Measurements from ENCODE around the gene MGAT5.

The MGAT5 gene

DNA sequence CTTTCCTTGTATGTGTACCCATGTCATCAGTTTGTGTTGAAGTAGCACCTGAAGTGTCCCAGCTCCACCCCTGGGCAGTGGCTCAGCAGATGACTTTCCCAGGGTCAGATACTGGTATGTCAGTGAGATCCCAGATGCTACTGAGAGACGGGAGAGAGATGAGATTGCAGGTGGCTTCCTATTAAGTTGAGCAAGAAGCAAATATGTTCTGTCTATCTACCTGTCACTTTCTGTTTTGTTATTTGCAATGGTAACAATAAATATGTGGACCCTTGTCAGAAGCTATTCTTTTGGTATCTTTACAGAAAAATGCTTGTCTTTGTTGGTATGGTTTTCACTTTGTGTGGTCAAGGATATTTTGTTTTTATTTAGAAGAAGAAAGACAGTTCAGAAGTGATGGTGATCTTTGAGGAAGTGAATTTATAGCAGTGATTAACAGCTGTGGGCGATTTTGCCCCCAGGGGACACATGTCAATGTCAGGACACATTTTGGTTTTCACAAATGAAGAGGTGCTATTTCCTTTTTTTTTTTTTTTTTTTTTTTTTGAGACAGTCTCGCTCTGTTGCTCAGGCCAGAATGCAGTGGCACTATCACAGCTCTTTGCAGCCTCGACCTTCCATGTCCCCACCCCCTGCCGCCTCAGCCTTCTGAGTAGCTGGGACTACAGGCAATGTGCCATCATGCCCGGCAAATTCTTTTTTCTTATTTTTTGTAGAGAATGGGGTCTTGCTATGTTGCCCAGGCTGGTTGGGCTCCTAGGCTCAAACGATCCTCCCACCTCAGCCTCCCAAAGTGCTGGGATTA, 21.4 kb downstream of the MGAT5 start:
- H3K4me1 Mint-ChIP-seq: peaks cover 92% of the 10 kb centered on the region
- peak; percentile 96 for ATAC-seq
- peaks cover 5% of the 10 kb centered on the region for H3K9me3 Mint-ChIP-seq
- peak overlapping the region; percentile 94 for H3K27ac Mint-ChIP-seq
- no peaks in the 10 kb centered on the region for H3K27me3 Mint-ChIP-seq
- peaks cover 41% of the 10 kb centered on the region for H3K36me3 Mint-ChIP-seq
- H3K4me3 Mint-ChIP-seq: peak overlapping the region; percentile 70

GRCh38 chr2:134276381-134277172, 22.7 kb downstream of the MGAT5 start:
- peak overlapping the region; percentile 94 for H3K27ac Mint-ChIP-seq
- H3K4me1 Mint-ChIP-seq: peaks cover 99% of the 10 kb centered on the region
- no peaks in the 10 kb centered on the region for H3K27me3 Mint-ChIP-seq
- H3K4me3 Mint-ChIP-seq: no peak overlapping the region
- H3K9me3 Mint-ChIP-seq: peaks cover 5% of the 10 kb centered on the region
- no peak for ATAC-seq
- H3K36me3 Mint-ChIP-seq: peaks cover 37% of the 10 kb centered on the region

GRCh38 chr2:134277223-134277622, 23.4 kb downstream of the MGAT5 start:
- H3K4me3 Mint-ChIP-seq: no peak overlapping the region
- H3K27ac Mint-ChIP-seq: peak overlapping the region; percentile 94
- peaks cover 37% of the 10 kb centered on the region for H3K36me3 Mint-ChIP-seq
- peaks cover 5% of the 10 kb centered on the region for H3K9me3 Mint-ChIP-seq
- peaks cover 99% of the 10 kb centered on the region for H3K4me1 Mint-ChIP-seq
- no peaks in the 10 kb centered on the region for H3K27me3 Mint-ChIP-seq
- no peak for ATAC-seq

DNA sequence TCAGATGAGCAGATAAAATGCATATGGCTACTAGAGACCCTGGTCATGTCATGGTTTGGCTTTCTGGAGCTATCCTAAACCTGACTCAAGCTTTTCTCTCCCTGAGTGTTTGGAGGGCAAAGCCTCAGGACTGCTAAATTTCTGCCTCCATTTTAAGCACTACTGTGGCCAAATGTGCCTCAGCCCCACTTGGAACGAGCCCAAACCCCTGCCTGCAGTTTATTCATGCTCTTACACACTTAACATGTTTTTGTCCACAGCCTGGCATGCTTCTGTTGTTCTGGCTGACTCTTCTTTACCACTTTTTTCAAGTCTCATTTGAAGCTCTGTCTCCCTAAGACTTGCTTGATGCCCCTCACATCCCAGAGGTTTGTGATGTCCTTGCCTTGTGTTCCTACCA, 24.7 kb downstream of the MGAT5 start:
- Mint-ChIP-seq H3K27me3 (no peaks in the 10 kb centered on the region), H3K27ac (peak overlapping the region; percentile 94)

DNA sequence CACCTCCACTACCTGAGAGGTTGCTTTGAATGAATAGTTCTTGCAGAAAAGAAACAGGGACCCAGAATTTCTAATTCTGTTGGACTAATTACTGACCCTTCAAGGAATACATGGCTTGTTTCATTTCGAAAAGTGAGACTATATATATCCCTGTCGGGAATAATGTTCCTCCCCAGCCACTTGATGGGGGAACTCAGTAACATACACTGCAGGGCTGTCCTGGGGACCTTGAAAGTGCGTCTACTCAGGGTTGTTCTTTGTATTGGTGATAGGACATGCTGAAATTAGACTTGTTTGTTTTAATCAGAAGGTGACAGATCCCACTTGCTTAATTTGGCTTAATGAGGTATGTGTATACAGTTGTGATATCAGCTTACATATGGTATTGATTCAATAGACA, 25.5 kb downstream of the MGAT5 start:
- H3K9me3 Mint-ChIP-seq: peaks cover 5% of the 10 kb centered on the region
- H3K27ac Mint-ChIP-seq: peak overlapping the region; percentile 94
- no peak overlapping the region for H3K4me3 Mint-ChIP-seq
- peaks cover 97% of the 10 kb centered on the region for H3K4me1 Mint-ChIP-seq
- ATAC-seq: no peak
- no peaks in the 10 kb centered on the region for H3K27me3 Mint-ChIP-seq
- peaks cover 30% of the 10 kb centered on the region for H3K36me3 Mint-ChIP-seq

More for the DNA sequence above, 24.7 kb downstream of the MGAT5 start:
- Mint-ChIP-seq H3K4me3 (no peak overlapping the region), H3K4me1 (peaks cover 99% of the 10 kb centered on the region), H3K36me3 (peaks cover 31% of the 10 kb centered on the region), H3K9me3 (peaks cover 5% of the 10 kb centered on the region)
- no peak for ATAC-seq

- Mint-ChIP-seq H3K4me3 (no peak overlapping the region), H3K36me3 (peaks cover 30% of the 10 kb centered on the region), H3K27me3 (no peaks in the 10 kb centered on the region), H3K9me3 (peaks cover 5% of the 10 kb centered on the region), H3K27ac (peak overlapping the region; percentile 94), H3K4me1 (peaks cover 88% of the 10 kb centered on the region)
- no peak for ATAC-seq
Measured at GRCh38 chr2:134280231-134280630, 26.4 kb downstream of the MGAT5 start.

DNA sequence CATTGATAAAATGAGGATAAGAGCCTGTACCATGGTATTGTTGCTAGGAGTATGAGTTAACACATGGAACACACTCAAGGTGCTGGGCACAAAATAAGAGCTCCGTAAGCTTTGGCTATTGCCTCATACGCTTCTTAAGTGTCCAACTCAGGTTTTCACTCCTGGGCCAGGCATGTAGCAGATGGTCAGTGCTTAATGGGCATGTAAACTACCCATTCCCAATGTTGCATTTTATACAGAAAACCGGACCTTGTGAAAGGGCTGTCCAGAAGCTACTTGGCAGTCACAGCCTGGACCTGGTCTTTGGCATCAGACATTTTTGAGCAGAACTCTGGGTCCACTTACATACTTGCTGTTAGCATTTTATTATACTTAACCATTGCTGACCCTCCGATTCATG, 26.9 kb downstream of the MGAT5 start:
- Mint-ChIP-seq H3K27me3 (no peaks in the 10 kb centered on the region), H3K4me1 (peaks cover 84% of the 10 kb centered on the region), H3K27ac (peak overlapping the region; percentile 94), H3K4me3 (no peak overlapping the region), H3K36me3 (peaks cover 30% of the 10 kb centered on the region), H3K9me3 (peaks cover 5% of the 10 kb centered on the region)
- no peak for ATAC-seq

- peak overlapping the region; percentile 94 for H3K27ac Mint-ChIP-seq
- no peak for ATAC-seq
- H3K9me3 Mint-ChIP-seq: peaks cover 5% of the 10 kb centered on the region
- H3K36me3 Mint-ChIP-seq: peaks cover 26% of the 10 kb centered on the region
- peaks cover 72% of the 10 kb centered on the region for H3K4me1 Mint-ChIP-seq
- no peaks in the 10 kb centered on the region for H3K27me3 Mint-ChIP-seq
- peak overlapping the region; percentile 4 for H3K4me3 Mint-ChIP-seq
Measured at GRCh38 chr2:134281815-134282419, 28.0 kb downstream of the MGAT5 start.

- H3K36me3 Mint-ChIP-seq: peaks cover 19% of the 10 kb centered on the region
- no peaks in the 10 kb centered on the region for H3K27me3 Mint-ChIP-seq
- peak overlapping the region; percentile 62 for H3K4me3 Mint-ChIP-seq
- no peaks in the 10 kb centered on the region for H3K9me3 Mint-ChIP-seq
- peak overlapping the region; percentile 94 for H3K27ac Mint-ChIP-seq
- ATAC-seq: peak; percentile 94
- peaks cover 63% of the 10 kb centered on the region for H3K4me1 Mint-ChIP-seq
Measured at GRCh38 chr2:134282629-134283400, 28.9 kb downstream of the MGAT5 start.

DNA sequence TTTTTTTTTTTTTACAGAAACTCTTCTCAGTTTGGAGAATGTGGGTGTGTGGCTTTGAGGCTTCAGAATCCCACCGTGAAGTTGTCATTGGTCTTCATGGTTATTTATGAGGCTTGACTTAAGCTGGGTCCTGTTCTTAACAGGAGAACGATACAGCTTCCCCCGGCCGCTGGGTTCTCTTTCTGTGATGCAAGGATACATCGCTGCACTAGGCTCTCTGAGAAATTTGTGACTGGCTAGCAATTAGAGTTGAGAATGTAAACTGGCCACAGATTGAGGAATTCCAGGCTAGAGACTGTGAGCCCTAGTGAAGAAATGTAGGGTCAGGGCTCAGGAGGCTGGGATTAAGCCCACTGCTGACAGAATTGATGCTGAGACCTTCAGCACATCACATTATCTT, 29.8 kb downstream of the MGAT5 start:
- Mint-ChIP-seq H3K36me3 (peaks cover 11% of the 10 kb centered on the region), H3K27ac (peak overlapping the region; percentile 94), H3K4me3 (no peak overlapping the region), H3K27me3 (no peaks in the 10 kb centered on the region), H3K9me3 (no peaks in the 10 kb centered on the region), H3K4me1 (peaks cover 55% of the 10 kb centered on the region)
- no peak for ATAC-seq

DNA sequence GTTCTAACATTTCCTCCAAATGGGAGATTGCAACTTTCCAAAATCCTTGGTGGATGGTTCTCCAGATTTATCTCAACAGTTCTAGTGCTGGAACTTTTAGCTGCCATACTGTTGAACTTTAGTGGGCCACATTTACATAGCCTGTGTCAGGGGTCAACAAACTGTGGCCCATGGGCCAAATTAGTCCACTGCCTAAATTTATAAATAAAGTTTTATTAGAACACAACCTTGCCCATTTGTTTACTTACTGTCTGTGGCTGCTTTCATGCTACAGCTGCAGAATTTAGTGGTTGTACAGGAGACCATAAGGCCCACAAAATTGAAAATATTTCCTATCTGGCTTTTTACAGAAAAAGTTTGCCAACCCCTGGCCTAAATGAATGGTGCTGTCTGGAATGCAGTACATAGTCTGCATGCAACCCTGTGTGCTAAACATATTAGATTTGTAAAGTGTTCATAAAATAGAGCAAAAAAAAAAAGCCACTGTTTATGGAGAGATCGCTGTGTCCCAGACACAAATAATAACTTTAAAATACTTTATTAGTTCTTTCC, 30.3 kb downstream of the MGAT5 start:
- Mint-ChIP-seq H3K27me3 (no peaks in the 10 kb centered on the region), H3K36me3 (peaks cover 6% of the 10 kb centered on the region), H3K9me3 (no peaks in the 10 kb centered on the region), H3K4me3 (no peak overlapping the region), H3K4me1 (peaks cover 50% of the 10 kb centered on the region), H3K27ac (peak overlapping the region; percentile 94)
- ATAC-seq: no peak

DNA sequence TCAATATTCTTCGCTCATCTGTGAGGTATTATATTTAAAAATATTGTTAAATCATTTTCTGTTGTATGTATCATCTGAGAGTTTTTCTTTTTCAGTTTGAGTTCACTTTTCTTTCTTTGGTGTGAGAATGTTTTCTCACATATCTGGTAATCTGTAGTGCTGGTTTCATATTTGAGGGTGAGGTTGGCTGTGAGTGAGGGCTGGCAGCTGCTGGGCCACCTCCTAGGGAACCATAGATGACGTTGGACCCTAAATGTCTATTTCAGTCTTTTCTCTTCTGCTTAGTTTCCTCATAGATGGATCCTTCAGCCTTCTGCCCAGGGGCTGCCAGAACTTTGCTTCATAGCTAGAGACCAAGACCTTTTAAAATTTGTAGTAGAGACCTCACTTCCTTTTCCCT, 33.5 kb downstream of the MGAT5 start:
- Mint-ChIP-seq H3K4me3 (peak overlapping the region; percentile 10), H3K9me3 (no peaks in the 10 kb centered on the region), H3K4me1 (peaks cover 18% of the 10 kb centered on the region), H3K36me3 (peaks cover 14% of the 10 kb centered on the region), H3K27ac (no peak overlapping the region), H3K27me3 (no peaks in the 10 kb centered on the region)
- peak; percentile 60 for ATAC-seq

DNA sequence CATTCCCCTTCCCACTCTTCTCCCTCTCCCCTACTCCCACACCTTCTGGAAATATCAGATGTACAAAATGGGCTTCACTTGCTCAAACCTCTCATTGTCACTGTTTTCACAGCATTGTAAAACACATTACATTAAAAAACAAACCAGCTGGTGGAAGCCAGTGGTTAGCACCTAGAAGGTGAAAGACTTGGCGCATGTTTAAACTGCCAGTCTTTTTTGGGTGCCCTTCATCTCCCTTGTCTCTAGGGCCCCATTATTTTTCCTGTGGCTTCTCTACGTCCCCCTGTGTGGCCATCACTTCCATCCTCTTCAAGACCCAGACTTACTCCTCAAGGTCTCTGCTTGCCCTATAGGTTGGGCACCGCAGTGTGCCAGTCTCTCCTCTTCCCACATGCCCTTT, 34.9 kb downstream of the MGAT5 start:
- H3K4me1 Mint-ChIP-seq: peaks cover 11% of the 10 kb centered on the region

DNA sequence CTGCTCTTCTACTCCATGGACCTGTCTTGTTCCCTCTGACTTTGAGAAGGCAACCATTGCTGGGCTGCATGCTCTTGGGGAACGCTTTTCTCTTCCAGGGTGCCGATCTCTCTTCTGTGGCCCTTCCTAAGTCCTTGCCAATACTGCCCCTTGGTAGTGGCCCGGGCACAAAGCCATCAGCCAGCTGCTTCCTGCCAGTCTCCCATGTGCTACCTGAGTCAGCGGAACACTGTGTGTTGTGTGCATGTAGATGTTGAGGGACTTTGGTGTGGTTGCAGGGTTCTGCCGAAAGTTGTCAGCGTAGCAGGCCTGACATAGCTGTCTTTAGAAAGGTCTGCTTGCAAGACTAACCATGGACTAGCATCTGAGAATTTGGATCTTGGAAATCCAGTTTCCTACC, 35.4 kb downstream of the MGAT5 start:
- no peaks in the 10 kb centered on the region for H3K27me3 Mint-ChIP-seq
- peaks cover 11% of the 10 kb centered on the region for H3K4me1 Mint-ChIP-seq
- peaks cover 14% of the 10 kb centered on the region for H3K36me3 Mint-ChIP-seq
- ATAC-seq: peak; percentile 39
- no peak overlapping the region for H3K4me3 Mint-ChIP-seq
- H3K27ac Mint-ChIP-seq: no peak overlapping the region
- H3K9me3 Mint-ChIP-seq: no peaks in the 10 kb centered on the region

More for the DNA sequence above, 34.9 kb downstream of the MGAT5 start:
- H3K36me3 Mint-ChIP-seq: peaks cover 14% of the 10 kb centered on the region
- ATAC-seq: no peak
- no peak overlapping the region for H3K4me3 Mint-ChIP-seq
- no peak overlapping the region for H3K27ac Mint-ChIP-seq
- H3K27me3 Mint-ChIP-seq: no peaks in the 10 kb centered on the region
- H3K9me3 Mint-ChIP-seq: no peaks in the 10 kb centered on the region
